Spleen (tissue), 11 donors: ENCODE measurements around the gene GATAD2A. TPM values are rescaled to one million over a fixed set of nuclear protein-coding genes. Genes with fewer than 3 reads are reported as not detected.

Experiments used
- DNase-seq: peaks from one replicate; pipeline ENCODE4 v3.0.0-alpha.2; 2020
- H3K27ac ChIP-seq, 8 donors: fragments of 200-600 bp; sonication (generic) in 7 of 8; 1 replicate in 4 of 8; 2 replicates in 4 of 8; pipeline versions ENCODE4 v1.5.0 to v1.8.0; 2016 to 2021; ENCODE audit warnings: inconsistent platforms in 4 of 8, mild to moderate bottlenecking in 4 of 8, moderate library complexity in 1 of 8
- H3K27me3 ChIP-seq, 7 donors: fragments of 200-600 bp; sonication (generic) in 6 of 7; replicated peaks in 1 of 7; 1 replicate in 4 of 7; 2 replicates in 3 of 7; pipeline versions ENCODE4 v1.5.0 to v1.8.0; 2016 to 2021; ENCODE audit warnings: inconsistent platforms in 3 of 7, mild to moderate bottlenecking in 1 of 7
- H3K36me3 ChIP-seq, 6 donors: fragments of 200-600 bp; sonication (generic) in 5 of 6; 1 replicate in 4 of 6; 2 replicates in 2 of 6; pipeline versions ENCODE4 v1.5.0 to v1.8.0; 2016 to 2021; ENCODE audit warnings: inconsistent platforms in 2 of 6
- H3K4me1 ChIP-seq, 6 donors: fragments of 200-600 bp; sonication (generic) in 5 of 6; 1 replicate in 3 of 6; 2 replicates in 3 of 6; pipeline versions ENCODE4 v1.5.0 to v1.8.0; 2016 to 2021; ENCODE audit warnings: inconsistent platforms in 3 of 6
- H3K4me3 ChIP-seq, 8 donors: fragments of 200-600 bp; sonication (generic) in 7 of 8; 1 replicate in 4 of 8; 2 replicates in 4 of 8; pipeline versions ENCODE4 v1.5.0 to v1.8.0; 2016 to 2021; ENCODE audit warnings: inconsistent platforms in 4 of 8, mild to moderate bottlenecking in 4 of 8, moderate library complexity in 2 of 8
- H3K9me3 ChIP-seq, 8 donors: fragments of 200-600 bp; sonication (generic) in 7 of 8; 1 replicate in 4 of 8; 2 replicates in 4 of 8; pipeline versions ENCODE4 v1.5.0 to v1.8.0; 2016 to 2021; ENCODE audit warnings: inconsistent platforms in 4 of 8
- CTCF ChIP-seq, 11 experiments: fragments of 200-600 bp in 7 of 11; fragments of 450-650 bp in 4 of 11; sonication (generic) in 4 of 11; IDR thresholded peaks in 8 of 11; conservative IDR thresholded peaks in 3 of 11; 1 replicate in 7 of 11; 2 replicates in 4 of 11; pipeline versions ENCODE4 v1.4.0 to v1.8.0; 2016 to 2021; ENCODE audit warnings: antibody characterized with exemption in 11 of 11, inconsistent platforms in 4 of 11, mild to moderate bottlenecking in 1 of 11
- POLR2A ChIP-seq, 3 donors: fragments of 450-650 bp; IDR thresholded peaks; one replicate each; pipeline ENCODE4 v1.5.1; 2017; ENCODE audit warnings: antibody characterized with exemption in 3 of 3, mild to moderate bottlenecking in 1 of 3
- POLR2AphosphoS5 ChIP-seq, 3 donors: sonication (generic); formaldehyde crosslinking; IDR thresholded peaks; one replicate each; pipeline ENCODE4 v1.5.1; 2017; ENCODE audit warnings: antibody characterized with exemption in 3 of 3
- WGBS, 5 donors: extraction: QIAGEN DNeasy Blood & Tissue Kit in 3 of 5; methylation state at CpG; one replicate each; pipeline versions ENCODE4 v1.1.5 to v1.1.7; 2013 to 2018; 5-methylcytosine and 5-hydroxymethylcytosine counted together
- intact Hi-C: fragments of 100-400 bp; cut with DNase I; formaldehyde crosslinking; loops from one replicate; pipeline ENCODE4 v1.15.0; 2023; ENCODE audit warnings: low total_unique reads
- polyA plus RNA-seq, 3 donors: library from polyadenylated mRNA; stranded (reverse); fragments of 200-250 nt; gene quantifications; one replicate each; pipeline ENCODE4 v1.2.1, GENCODE V29; 2013
- total RNA-seq, 7 donors: library from RNA; depleted of rRNA in 3 of 7; stranded (reverse); fragments of >200 nt in 3 of 7; fragmentation: NEBNext Ultra II Directional in 4 of 7; extraction: Animal tissue kit (Norgen Biotek cat#: 25700) in 4 of 7; gene quantifications; one replicate each; pipeline versions ENCODE4 v1.1.0 to v1.2.1, GENCODE V29; 2016 to 2021
- donor health status: healthy with polysubstance abuse.
- donor health status: DM: no; HTN: no; CAD: no; lungs with moderate emphysema.
- donor health status: DM: no; HTN: no; CAD: no.
- donor health status: Bipolar disorder and iron deficiency.
- donor health status: healthy.
- donor health status: DM: no; HTN: no; CAD: no.
- donor health status: DM: yes; HTN: yes; CAD: no.

GATAD2A gene
- total and polyA plus RNA-seq, 10 donors = 11.6 to 122 (median 66.8) TPM

DNA sequence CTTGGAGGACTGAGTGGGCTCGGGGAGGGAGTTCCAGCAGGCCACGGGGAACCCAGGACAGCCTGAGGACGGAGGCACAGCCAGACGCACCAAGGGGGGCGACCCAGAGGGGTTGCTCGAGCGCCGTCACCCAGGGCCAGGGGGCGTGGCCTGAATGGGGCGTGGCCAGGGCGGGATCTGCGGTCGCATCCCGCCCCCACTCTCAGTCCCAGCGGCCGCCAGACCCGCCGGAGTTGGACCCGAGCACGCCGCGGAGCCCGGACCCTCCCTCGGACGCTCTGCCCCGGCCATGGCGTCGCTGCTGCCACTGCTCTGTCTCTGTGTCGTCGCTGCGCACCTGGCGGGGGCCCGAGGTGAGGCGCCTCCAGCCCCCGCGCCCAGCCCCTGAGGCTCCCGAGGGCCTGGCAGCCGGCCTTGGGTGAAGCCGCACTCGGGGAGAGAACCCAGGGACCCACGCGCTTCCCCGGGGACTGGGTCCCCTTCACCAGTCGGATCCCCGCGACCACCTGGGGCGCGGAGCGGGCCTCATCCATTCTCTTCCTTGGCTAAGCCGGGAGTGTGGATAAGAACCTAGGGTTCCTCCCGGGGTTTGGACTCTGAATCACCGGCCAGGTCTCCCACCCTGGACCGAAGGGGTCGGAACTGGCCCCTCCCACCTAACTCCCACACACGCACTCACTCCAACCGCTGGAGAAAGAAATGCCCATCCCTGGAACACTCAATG is 132.7 kb downstream of the GATAD2A start, which contains the start of gene CILP2:
CILP2 (plus strand) TSS at position 205 of the 724 bp plus-strand sequence; CDS start at position 290, 85 bp downstream.
- Histone ChIP-seq H3K4me3 (peak within 1 kb of the TSS in 5 of 8 donors; percentile 13 to 53 (median 28)), H3K9me3 (peaks cover 0 to 7% (median 0%) of the 10 kb centered on the region in 8 donors), H3K27ac (no peak within 1 kb of the TSS), H3K36me3 (peaks cover 0 to 6% (median 0%) of the 10 kb centered on the region in 6 donors), H3K27me3 (peaks cover 0 to 68% (median 48%) of the 10 kb centered on the region in 7 donors), H3K4me1 (peaks cover 10 to 57% (median 35%) of the 10 kb centered on the region in 6 donors)
- TF ChIP-seq POLR2AphosphoS5 (IDR thresholded peaks at IDR 0.05) (peak in 1 of 3 donors; percentile 31), CTCF (IDR thresholded peaks at IDR 0.05 in 8 of 11, conservative IDR thresholded peaks at IDR 0.05 in 3 of 11) (no peak), POLR2A (IDR thresholded peaks at IDR 0.05) (no peak)
- intact Hi-C loops = no loop called here
- DNase-seq = no peak
- 5 to 12% (median 8%) methylated on average over 14 to 56 of the region's 56 CpGs for WGBS, 5 donors

- peaks cover 0 to 7% (median 0%) of the 10 kb centered on the region in 8 donors for H3K9me3 ChIP-seq
- intact Hi-C loops = no loop called here
- 30 to 43% (median 32%) methylated on average over 5 to 7 of the region's 7 CpGs for WGBS, 5 donors
- TF ChIP-seq CTCF (IDR thresholded peaks at IDR 0.05 in 8 of 11, conservative IDR thresholded peaks at IDR 0.05 in 3 of 11) (no peak), POLR2AphosphoS5 (IDR thresholded peaks at IDR 0.05) (no peak)
- no peak overlapping the region for H3K27ac ChIP-seq
- H3K4me3 ChIP-seq = peak overlapping the region in 1 of 8 donors; percentile 53
- H3K36me3 ChIP-seq = peaks cover 0 to 6% (median 0%) of the 10 kb centered on the region in 6 donors
- no peak for DNase-seq
- H3K4me1 ChIP-seq = peaks cover 10 to 58% (median 35%) of the 10 kb centered on the region in 6 donors
- H3K27me3 ChIP-seq = peaks cover 0 to 74% (median 52%) of the 10 kb centered on the region in 7 donors
These were observed 133.3 kb downstream of the GATAD2A start for GRCh38 chr19:19538785-19539166.

GRCh38 chr19:19539698-19540063 is 134.2 kb downstream of the GATAD2A start:
- H3K9me3 ChIP-seq = peaks cover 0 to 7% (median 0%) of the 10 kb centered on the region in 8 donors
- peaks cover 0 to 83% (median 54%) of the 10 kb centered on the region in 7 donors for H3K27me3 ChIP-seq
- WGBS, 5 donors = 21 to 53% (median 35%) methylated on average over 16 to 19 of the region's 19 CpGs
- H3K4me1 ChIP-seq = peaks cover 10 to 58% (median 35%) of the 10 kb centered on the region in 6 donors
- TF ChIP-seq POLR2A (IDR thresholded peaks at IDR 0.05) (no peak), CTCF (IDR thresholded peaks at IDR 0.05 in 8 of 11, conservative IDR thresholded peaks at IDR 0.05 in 3 of 11) (no peak)
- no peak for DNase-seq
- peak overlapping the region in 1 of 8 donors; percentile 64 for H3K4me3 ChIP-seq
- H3K36me3 ChIP-seq = peaks cover 0 to 6% (median 0%) of the 10 kb centered on the region in 6 donors
- intact Hi-C loops = no loop called here
- H3K27ac ChIP-seq = no peak overlapping the region

DNA sequence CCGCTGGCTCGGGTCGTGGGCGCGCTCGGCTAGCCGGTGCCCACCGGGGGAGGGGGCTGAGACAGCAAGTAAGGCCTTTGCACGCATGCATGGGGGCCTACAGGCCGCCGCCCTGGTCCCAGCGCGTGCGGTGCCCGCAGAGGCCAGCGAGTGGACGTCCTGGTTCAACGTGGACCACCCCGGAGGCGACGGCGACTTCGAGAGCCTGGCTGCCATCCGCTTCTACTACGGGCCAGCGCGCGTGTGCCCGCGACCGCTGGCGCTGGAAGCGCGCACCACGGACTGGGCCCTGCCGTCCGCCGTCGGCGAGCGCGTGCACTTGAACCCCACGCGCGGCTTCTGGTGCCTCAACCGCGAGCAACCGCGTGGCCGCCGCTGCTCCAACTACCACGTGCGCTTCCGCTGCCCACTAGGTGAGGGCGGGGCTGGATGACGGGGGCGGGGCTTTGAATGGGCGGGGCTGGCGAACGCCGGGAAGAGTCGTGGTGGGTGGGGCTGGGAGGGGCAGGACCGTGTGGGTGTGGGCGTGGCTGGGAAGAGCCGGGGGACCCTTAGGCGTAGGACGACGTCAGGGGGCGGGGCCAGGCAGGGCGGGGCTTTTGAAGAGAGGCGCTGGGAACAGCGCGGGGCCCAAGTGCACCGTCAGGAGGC is 134.7 kb downstream of the GATAD2A start:
- WGBS, 5 donors = 9 to 20% (median 11%) methylated on average over 26 to 74 of the region's 74 CpGs
- peaks cover 0 to 7% (median 0%) of the 10 kb centered on the region in 8 donors for H3K9me3 ChIP-seq
- peaks cover 10 to 58% (median 35%) of the 10 kb centered on the region in 6 donors for H3K4me1 ChIP-seq
- H3K27ac ChIP-seq = peak overlapping the region in 2 of 8 donors; percentile 41 to 48
- no peak for TF ChIP-seq POLR2A (IDR thresholded peaks at IDR 0.05)
- TF ChIP-seq CTCF (IDR thresholded peaks at IDR 0.05 in 8 of 11, conservative IDR thresholded peaks at IDR 0.05 in 3 of 11) = no peak
- peak in 1 of 3 donors; percentile 43 for TF ChIP-seq POLR2AphosphoS5 (IDR thresholded peaks at IDR 0.05)
- peak overlapping the region in 5 of 8 donors; percentile 6 to 64 (median 29) for H3K4me3 ChIP-seq
- peaks cover 0 to 88% (median 54%) of the 10 kb centered on the region in 7 donors for H3K27me3 ChIP-seq
- H3K36me3 ChIP-seq = peaks cover 0 to 6% (median 0%) of the 10 kb centered on the region in 6 donors
- intact Hi-C loops = no loop called here
- peak; percentile 92 for DNase-seq
